Measurements from ENCODE around the gene PRDM7.
A peak's percentile ranks its signal among the peaks of the same experiment; 100 is the strongest.

Gene PRDM7

GRCh38 chr16:90027611-90028010 is 49.5 kb downstream of the PRDM7 start:
- FAIRE-seq (no peak), DNase-seq (ENCODE audit: insufficient read length, low spot score) (no peak)
- TF ChIP-seq CTCF (IDR thresholded peaks at IDR 0.05; ENCODE audit: insufficient read depth, missing control alignments): no peak

- DNase-seq (ENCODE audit: insufficient read length, low spot score) (no peak), FAIRE-seq (no peak)
- no peak for TF ChIP-seq CTCF (IDR thresholded peaks at IDR 0.05; ENCODE audit: insufficient read depth, missing control alignments)
Observed at GRCh38 chr16:90026135-90026534, 51.0 kb downstream of the PRDM7 start.

GRCh38 chr16:90023078-90023447 is 54.1 kb downstream of the PRDM7 start:
- FAIRE-seq: no peak
- no peak for TF ChIP-seq CTCF (IDR thresholded peaks at IDR 0.05; ENCODE audit: insufficient read depth, missing control alignments)
- DNase-seq (ENCODE audit: insufficient read length, low spot score): no peak

- TF ChIP-seq CTCF (IDR thresholded peaks at IDR 0.05; ENCODE audit: insufficient read depth, missing control alignments): no peak
- peak; percentile 78 for DNase-seq (ENCODE audit: insufficient read length, low spot score)
- FAIRE-seq: no peak
Observed at GRCh38 chr16:90022209-90023077, 54.7 kb downstream of the PRDM7 start.

GRCh38 chr16:90020838-90021382 is 56.2 kb downstream of the PRDM7 start:
- FAIRE-seq: no peak

GRCh38 chr16:90020260-90020837 is 56.8 kb downstream of the PRDM7 start:
- no peak for DNase-seq (ENCODE audit: insufficient read length, low spot score)

More at GRCh38 chr16:90020838-90021382, 56.2 kb downstream of the PRDM7 start:
- DNase-seq (ENCODE audit: insufficient read length, low spot score): no peak
- no peak for TF ChIP-seq CTCF (IDR thresholded peaks at IDR 0.05; ENCODE audit: insufficient read depth, missing control alignments)

More at GRCh38 chr16:90020260-90020837, 56.8 kb downstream of the PRDM7 start:
- FAIRE-seq: no peak
- no peak for TF ChIP-seq CTCF (IDR thresholded peaks at IDR 0.05; ENCODE audit: insufficient read depth, missing control alignments)

All from D721Med (cell line).